Measurements from ENCODE around the gene ANKRD6. TPM values are rescaled to one million over a fixed set of nuclear protein-coding genes. Genes with fewer than 3 reads are reported as not detected.

The ANKRD6 gene
- total RNA-seq, 1 experiment from 2014 or later, result 20.5 TPM

GRCh38 chr6:89492025-89492640 is 59.2 kb downstream of the ANKRD6 start:
- intact Hi-C loops (cut with micrococcal nuclease; ENCODE audit: unreplicated experiment), result no loop called here
- H3K4me1 Mint-ChIP-seq (ENCODE audit: low read depth, unreplicated experiment), result peaks cover 20% of the 10 kb centered on the region
- H3K36me3 Mint-ChIP-seq (ENCODE audit: insufficient read depth, unreplicated experiment), result no peaks in the 10 kb centered on the region
- H3K27me3 Mint-ChIP-seq (ENCODE audit: insufficient read depth, unreplicated experiment), result no peaks in the 10 kb centered on the region
- DNase-seq, result no peak
- no peaks in the 10 kb centered on the region for H3K36me3 ChIP-seq (ENCODE audit: control insufficient read depth, insufficient read depth, low read length)
- CTCF ChIA-PET, result no interaction called here
- H3K4me1 ChIP-seq, result peaks cover 9% of the 10 kb centered on the region; the same call in 1 of the 2 replicates
- BruUV-seq (replicated peaks), result no TSS peak
- no peaks in the 10 kb centered on the region for H3K9me3 ChIP-seq
- no peak overlapping the region for H3K4me3 Mint-ChIP-seq (ENCODE audit: unreplicated experiment)
- H3K4me3 ChIP-seq (ENCODE audit: low read depth, low read length), result no peak overlapping the region
- H3K27me3 ChIP-seq (replicated peaks; ENCODE audit: control insufficient read depth, insufficient read depth, low read length), result no peaks in the 10 kb centered on the region
- no peak for TF ChIP-seq CTCF (IDR thresholded peaks at IDR 0.05; ENCODE audit: insufficient read depth in 1 of 2, low read depth in 1 of 2, low read length in 1 of 2, severe bottlenecking in 1 of 2, unreplicated experiment in 1 of 2)
- no peak overlapping the region for H3K27ac Mint-ChIP-seq (ENCODE audit: unreplicated experiment)
- POLR2A ChIA-PET, result no interaction called here
- H3K9me3 Mint-ChIP-seq (ENCODE audit: unreplicated experiment), result no peaks in the 10 kb centered on the region

GRCh38 chr6:89494131-89494793 is 61.3 kb downstream of the ANKRD6 start:
- Histone ChIP-seq H3K9me3 (no peaks in the 10 kb centered on the region), H3K4me1 (peaks cover 9% of the 10 kb centered on the region; the same call in 1 of the 2 replicates), H3K36me3 (ENCODE audit: control insufficient read depth, insufficient read depth, low read length) (no peaks in the 10 kb centered on the region), H3K4me3 (ENCODE audit: low read depth, low read length) (no peak overlapping the region), H3K27me3 (replicated peaks; ENCODE audit: control insufficient read depth, insufficient read depth, low read length) (no peaks in the 10 kb centered on the region)
- ChIA-PET POLR2A (no interaction called here), CTCF (interaction anchor here (0.6 kb wide), 1 partner anchor 90 kb away, joined by 3 read pairs; no protein-coding TSS in a partner anchor)
- Mint-ChIP-seq H3K4me1 (ENCODE audit: low read depth, unreplicated experiment) (peaks cover 20% of the 10 kb centered on the region), H3K4me3 (ENCODE audit: unreplicated experiment) (no peak overlapping the region), H3K9me3 (ENCODE audit: unreplicated experiment) (no peaks in the 10 kb centered on the region), H3K27me3 (ENCODE audit: insufficient read depth, unreplicated experiment) (no peaks in the 10 kb centered on the region), H3K27ac (ENCODE audit: unreplicated experiment) (peak overlapping the region; percentile 72), H3K36me3 (ENCODE audit: insufficient read depth, unreplicated experiment) (no peaks in the 10 kb centered on the region)
- intact Hi-C loops (cut with micrococcal nuclease; ENCODE audit: unreplicated experiment), result no loop called here
- peak in 1 of 2 experiments; percentile 37 for TF ChIP-seq CTCF (IDR thresholded peaks at IDR 0.05; ENCODE audit: insufficient read depth in 1 of 2, low read depth in 1 of 2, low read length in 1 of 2, severe bottlenecking in 1 of 2, unreplicated experiment in 1 of 2)
- BruUV-seq (replicated peaks), result no TSS peak
- no peak for DNase-seq

- no peaks in the 10 kb centered on the region for H3K36me3 Mint-ChIP-seq (ENCODE audit: insufficient read depth, unreplicated experiment)
- intact Hi-C loops (cut with micrococcal nuclease; ENCODE audit: unreplicated experiment), result no loop called here
- DNase-seq, result no peak
- POLR2A ChIA-PET, result no interaction called here
- H3K27ac Mint-ChIP-seq (ENCODE audit: unreplicated experiment), result no peak overlapping the region
- BruUV-seq (replicated peaks), result no TSS peak
- Histone ChIP-seq H3K36me3 (ENCODE audit: control insufficient read depth, insufficient read depth, low read length) (no peaks in the 10 kb centered on the region), H3K9me3 (no peaks in the 10 kb centered on the region), H3K4me1 (peaks cover 18% of the 10 kb centered on the region), H3K4me3 (ENCODE audit: low read depth, low read length) (no peak overlapping the region), H3K27me3 (replicated peaks; ENCODE audit: control insufficient read depth, insufficient read depth, low read length) (no peaks in the 10 kb centered on the region)
- no peaks in the 10 kb centered on the region for H3K27me3 Mint-ChIP-seq (ENCODE audit: insufficient read depth, unreplicated experiment)
- no peaks in the 10 kb centered on the region for H3K9me3 Mint-ChIP-seq (ENCODE audit: unreplicated experiment)
- CTCF ChIA-PET, result no interaction called here
- H3K4me1 Mint-ChIP-seq (ENCODE audit: low read depth, unreplicated experiment), result peaks cover 22% of the 10 kb centered on the region
- no peak overlapping the region for H3K4me3 Mint-ChIP-seq (ENCODE audit: unreplicated experiment)
- TF ChIP-seq CTCF (IDR thresholded peaks at IDR 0.05; ENCODE audit: insufficient read depth in 1 of 2, low read depth in 1 of 2, low read length in 1 of 2, severe bottlenecking in 1 of 2, unreplicated experiment in 1 of 2), result no peak
These were observed 63.1 kb downstream of the ANKRD6 start for GRCh38 chr6:89495961-89496535.

Measured in Caco-2 (cell line).